Neuronal stem cell (in vitro differentiated cells): ENCODE data around the gene COG7.

Experiments used
- DNase-seq: peaks from one replicate; pipeline ENCODE4 v3.0.0-alpha.2; 2013; ENCODE audit warnings: low spot score
- H2AFZ ChIP-seq: one replicate; pipeline ENCODE4 v1.6.1; 2013; ENCODE audit warnings: mild to moderate bottlenecking, low read length, inconsistent platforms
- H2AK5ac ChIP-seq: 2 replicates; pipeline ENCODE4 v1.6.1; 2013; ENCODE audit warnings: low read depth, mild to moderate bottlenecking, inconsistent platforms, low read length, moderate library complexity, mixed read lengths
- H2BK120ac ChIP-seq: 2 replicates; pipeline ENCODE4 v1.6.1; 2013; ENCODE audit warnings: low read depth, mild to moderate bottlenecking, inconsistent platforms, low read length, moderate library complexity, mixed read lengths
- H2BK12ac ChIP-seq: one replicate; pipeline ENCODE4 v1.6.1; 2013; ENCODE audit warnings: low read length, inconsistent platforms
- H2BK15ac ChIP-seq: 2 replicates; pipeline ENCODE4 v1.6.1; 2013; ENCODE audit warnings: mild to moderate bottlenecking, low read length, inconsistent platforms, mixed read lengths
- H2BK5ac ChIP-seq: one replicate; pipeline ENCODE4 v1.6.1; 2013; ENCODE audit warnings: inconsistent platforms, mild to moderate bottlenecking, low read length, moderate library complexity
- H3K14ac ChIP-seq: one replicate; pipeline ENCODE4 v1.6.1; 2013; ENCODE audit warnings: low read length, inconsistent platforms
- H3K18ac ChIP-seq: 2 replicates; pipeline ENCODE4 v1.6.1; 2013; ENCODE audit warnings: low read length, inconsistent platforms
- H3K23ac ChIP-seq: 2 replicates; pipeline ENCODE4 v1.6.1; 2013; ENCODE audit warnings: low read depth, mild to moderate bottlenecking, mixed read lengths, low read length, inconsistent platforms; ENCODE audit not compliant: poor library complexity
- H3K27ac ChIP-seq: replicated peaks from 3 replicates; pipeline ENCODE4 v1.5.1; 2013; ENCODE audit warnings: low read length, inconsistent platforms
- H3K27me3 ChIP-seq, 3 experiments: 2 replicates each; pipeline ENCODE4 v1.6.1; 2013; ENCODE audit warnings: low read length in 3 of 3, mild to moderate bottlenecking in 2 of 3, inconsistent platforms in 1 of 3, low read depth in 1 of 3, mixed read lengths in 1 of 3, moderate library complexity in 1 of 3; ENCODE audit not compliant: control insufficient read depth in 3 of 3, insufficient read depth in 3 of 3
- H3K36me3 ChIP-seq, 2 donors: replicated peaks in 1 of 2; 2 replicates each; pipeline ENCODE4 v1.6.1; 2013; ENCODE audit warnings: low read length in 2 of 2; ENCODE audit not compliant: control insufficient read depth in 2 of 2, insufficient read depth in 2 of 2
- H3K4ac ChIP-seq: 2 replicates; pipeline ENCODE4 v1.6.1; 2013; ENCODE audit warnings: inconsistent platforms, mild to moderate bottlenecking, low read length, moderate library complexity
- H3K4me1 ChIP-seq, 2 donors: 1 replicate in 1 of 2; 2 replicates in 1 of 2; pipeline ENCODE4 v1.6.1; 2013; ENCODE audit warnings: low read length in 2 of 2, low read depth in 1 of 2; ENCODE audit not compliant: control insufficient read depth in 2 of 2, insufficient read depth in 1 of 2
- H3K4me2 ChIP-seq: one replicate; pipeline ENCODE4 v1.6.1; 2013; ENCODE audit warnings: mild to moderate bottlenecking, low read length, inconsistent platforms; ENCODE audit not compliant: insufficient read depth, poor library complexity, severe bottlenecking
- H3K4me3 ChIP-seq, 2 donors: 2 replicates each; pipeline ENCODE4 v1.5.1; 2013; ENCODE audit warnings: low read length in 2 of 2, mild to moderate bottlenecking in 2 of 2, inconsistent platforms in 1 of 2, moderate library complexity in 1 of 2
- H3K79me1 ChIP-seq: one replicate; pipeline ENCODE4 v1.6.1; 2013; ENCODE audit warnings: low read depth, mild to moderate bottlenecking, inconsistent platforms, low read length, moderate library complexity
- H3K9ac ChIP-seq: one replicate; pipeline ENCODE4 v1.6.1; 2013; ENCODE audit warnings: mild to moderate bottlenecking, low read depth, low read length, inconsistent platforms; ENCODE audit not compliant: poor library complexity
- H3K9me3 ChIP-seq, 2 donors: replicated peaks in 1 of 2; 2 replicates each; pipeline versions ENCODE3 to v1.6.1; 2013; ENCODE audit warnings: low read length in 2 of 2, mild to moderate bottlenecking in 2 of 2, inconsistent platforms in 1 of 2, low read depth in 1 of 2, mixed read lengths in 1 of 2, moderate library complexity in 1 of 2; ENCODE audit not compliant: control insufficient read depth in 2 of 2, insufficient read depth in 1 of 2
- H4K8ac ChIP-seq: one replicate; pipeline ENCODE4 v1.6.1; 2013; ENCODE audit warnings: low read depth, mild to moderate bottlenecking, inconsistent platforms, low read length, moderate library complexity
- H4K91ac ChIP-seq: one replicate; pipeline ENCODE4 v1.6.1; 2013; ENCODE audit warnings: low read length, low read depth, mild to moderate bottlenecking, inconsistent platforms; ENCODE audit not compliant: poor library complexity
- WGBS, 2 donors: extraction: QIAGEN DNeasy Blood & Tissue Kit; methylation state at CpG; one replicate each; pipeline ENCODE4 v1.1.7; 2013; ENCODE audit warnings: missing lambda C conversion rate in 2 of 2, mixed read lengths in 1 of 2; ENCODE audit not compliant: insufficient read length in 2 of 2, insufficient replicate concordance in 1 of 2; ENCODE audit errors: extremely low coverage in 2 of 2; 5-methylcytosine and 5-hydroxymethylcytosine counted together

The COG7 gene

DNA sequence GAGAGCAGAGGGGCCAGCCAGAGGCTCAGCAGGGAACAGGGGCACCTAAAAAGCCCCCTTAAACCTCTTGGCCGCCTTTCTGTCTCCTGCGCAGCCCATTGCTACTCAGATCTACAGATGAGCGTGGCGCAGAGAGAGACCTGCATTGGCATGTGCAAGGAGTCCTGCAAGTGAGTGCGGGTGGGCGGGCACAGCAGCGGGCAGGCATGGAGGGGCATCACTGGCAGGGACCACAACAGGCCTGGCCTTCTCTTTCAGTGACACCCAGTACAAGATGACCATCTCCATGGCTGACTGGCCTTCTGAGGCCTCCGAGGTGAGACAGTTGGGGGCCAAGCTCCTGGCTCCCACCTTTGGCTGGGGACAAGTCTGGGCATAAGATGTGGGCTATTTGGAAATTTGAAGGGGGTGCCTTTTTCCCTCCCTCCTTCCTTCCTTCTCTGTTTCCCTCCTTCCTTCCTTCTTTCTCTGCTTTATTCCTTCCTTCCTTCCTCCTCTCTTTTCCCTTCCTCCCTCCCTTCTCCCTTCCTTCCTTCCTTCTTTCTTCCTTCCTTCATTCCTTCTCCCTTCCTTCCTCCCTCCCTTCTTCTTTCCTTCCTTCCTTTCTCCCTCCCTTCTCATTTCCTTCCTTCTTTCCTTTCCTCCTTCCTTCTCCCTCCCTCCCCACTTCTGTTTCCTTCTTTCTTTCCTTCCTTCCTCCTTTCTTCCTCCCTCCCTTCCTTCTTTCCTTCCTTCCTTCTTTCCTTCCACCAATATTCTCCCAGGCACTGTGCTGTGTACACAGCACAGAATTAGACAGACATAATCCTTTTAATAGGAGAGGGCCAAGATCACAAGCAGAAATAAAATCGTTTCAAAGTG, 75.7 kb downstream of the COG7 start:
- Histone ChIP-seq H2BK5ac (no peak overlapping the region), H4K91ac (no peak overlapping the region), H3K4ac (no peak overlapping the region), H3K18ac (peak overlapping the region; percentile 89), H2AFZ (no peak overlapping the region), H3K4me2 (no peak overlapping the region), H3K4me1 (peaks cover 0 to 6% of the 10 kb centered on the region in 2 donors), H3K27me3 (peaks cover 0 to 5% (median 0%) of the 10 kb centered on the region in 3 experiments), H3K79me1 (no peaks in the 10 kb centered on the region), H3K36me3 (no peaks in the 10 kb centered on the region), H2BK12ac (no peak overlapping the region), H3K14ac (no peak overlapping the region), H4K8ac (no peak overlapping the region), H3K9ac (no peak overlapping the region), H3K4me3 (no peak overlapping the region), H2BK120ac (no peak overlapping the region), H3K23ac (no peak overlapping the region), H3K9me3 (no peaks in the 10 kb centered on the region), H2BK15ac (no peak overlapping the region), H3K27ac (no peak overlapping the region), H2AK5ac (peak overlapping the region; percentile 43)
- whole genome bisulfite sequencing, 2 donors = no CpG with 5 or more reads among the region's 9 CpGs
- DNase-seq = no peak

DNA sequence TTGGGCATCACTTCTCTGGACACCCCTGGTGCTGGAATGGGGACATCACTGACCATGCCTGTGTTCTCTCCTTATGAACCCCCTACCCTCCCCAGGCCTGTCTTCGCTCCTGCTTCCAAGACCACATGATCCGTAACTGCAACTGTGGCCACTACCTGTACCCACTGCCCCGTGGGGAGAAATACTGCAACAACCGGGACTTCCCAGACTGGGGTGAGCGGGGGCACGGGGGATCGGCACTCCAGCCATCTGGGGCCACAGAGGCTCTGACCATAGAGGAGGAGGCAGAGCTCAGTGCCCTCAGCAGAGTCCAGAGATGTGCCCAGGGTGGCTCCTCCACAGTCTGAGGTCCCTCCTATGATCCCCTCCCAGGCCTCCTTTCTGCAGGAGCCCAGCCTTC, 77.3 kb downstream of the COG7 start:
- Histone ChIP-seq H2BK15ac (peak overlapping the region; percentile 12), H2BK120ac (no peak overlapping the region), H3K4me3 (no peak overlapping the region), H3K4me2 (no peak overlapping the region), H3K4me1 (peaks cover 0 to 6% of the 10 kb centered on the region in 2 donors), H3K27me3 (peaks cover 0 to 5% (median 0%) of the 10 kb centered on the region in 3 experiments), H3K9me3 (no peaks in the 10 kb centered on the region), H4K8ac (no peak overlapping the region), H3K79me1 (no peaks in the 10 kb centered on the region), H2AK5ac (peak overlapping the region; percentile 5), H3K23ac (peak overlapping the region; percentile 29), H3K18ac (no peak overlapping the region), H2BK5ac (no peak overlapping the region), H3K14ac (no peak overlapping the region), H2BK12ac (no peak overlapping the region), H3K27ac (no peak overlapping the region), H3K9ac (no peak overlapping the region), H2AFZ (no peak overlapping the region), H3K4ac (no peak overlapping the region), H4K91ac (no peak overlapping the region), H3K36me3 (no peaks in the 10 kb centered on the region)
- WGBS, 2 donors = no CpG with 5 or more reads among the region's 7 CpGs
- no peak for DNase-seq

DNA sequence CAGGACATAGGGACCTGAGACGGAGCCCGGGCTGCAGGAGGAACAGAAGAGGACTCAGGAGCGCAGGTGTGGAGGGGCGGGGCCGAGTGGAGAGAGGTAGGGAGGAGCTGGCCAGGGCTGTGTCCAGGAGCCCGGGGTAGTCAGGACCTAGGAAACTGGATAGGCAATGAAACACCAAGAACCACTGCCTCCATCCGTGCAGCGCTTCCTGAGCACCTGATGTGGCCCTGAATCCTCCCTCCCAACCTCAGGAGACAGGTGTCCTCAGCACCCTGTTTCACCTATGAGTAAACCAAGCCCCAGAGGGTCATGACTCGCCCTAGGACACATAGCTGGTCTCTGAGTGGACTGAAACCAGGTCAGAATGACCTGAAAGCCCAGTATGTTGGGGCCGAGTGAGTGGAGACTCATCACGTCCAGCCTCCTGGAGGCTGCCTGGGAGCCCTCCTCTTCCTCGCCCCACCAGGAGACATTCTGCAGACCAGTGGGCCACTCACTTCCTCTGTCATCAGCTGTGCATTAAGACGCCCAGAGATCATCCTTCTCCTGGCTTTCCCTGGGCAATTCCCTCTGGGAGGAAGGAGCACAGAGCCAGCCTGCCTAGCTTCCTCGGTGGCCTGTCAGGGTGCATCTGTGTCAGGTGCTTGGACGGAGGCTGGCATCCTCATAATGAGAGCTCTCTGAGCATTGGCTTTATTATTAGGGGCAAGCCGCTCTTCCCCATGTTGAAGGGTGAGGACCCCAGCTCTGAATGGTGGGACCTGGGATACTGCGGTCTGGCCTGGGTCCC, 78.1 kb downstream of the COG7 start:
- Histone ChIP-seq H2BK15ac (no peak overlapping the region), H3K9me3 (no peaks in the 10 kb centered on the region), H4K8ac (no peak overlapping the region), H3K23ac (no peak overlapping the region), H2AFZ (no peak overlapping the region), H3K27me3 (peaks cover 0 to 5% (median 0%) of the 10 kb centered on the region in 3 experiments), H2AK5ac (peak overlapping the region; percentile 65), H4K91ac (no peak overlapping the region), H3K4ac (no peak overlapping the region), H3K4me1 (peaks cover 0 to 5% of the 10 kb centered on the region in 2 donors), H3K27ac (no peak overlapping the region), H3K79me1 (no peaks in the 10 kb centered on the region), H2BK5ac (no peak overlapping the region), H3K14ac (no peak overlapping the region), H3K9ac (no peak overlapping the region), H2BK120ac (no peak overlapping the region), H3K4me3 (no peak overlapping the region), H3K36me3 (no peaks in the 10 kb centered on the region), H3K18ac (no peak overlapping the region), H2BK12ac (peak overlapping the region; percentile 18), H3K4me2 (no peak overlapping the region)
- no peak for DNase-seq
- no CpG with 5 or more reads among the region's 17 CpGs for WGBS, 2 donors
